ENCODE measurements around the gene GMPPA.

The GMPPA gene

GRCh38 chr2:219506802-219507526, 8.3 kb downstream of the GMPPA start:
- Histone ChIP-seq H3K27ac (peak overlapping the region; percentile 90), H3K36me3 (peaks cover 14% of the 10 kb centered on the region), H3K4me3 (ENCODE audit: low read depth, low read length) (no peak overlapping the region), H3K9me3 (ENCODE audit: severe bottlenecking) (no peaks in the 10 kb centered on the region), H3K27me3 (ENCODE audit: insufficient read depth, low read depth, severe bottlenecking) (no peaks in the 10 kb centered on the region)
- peak; percentile 85 for DNase-seq
- TF ChIP-seq CTCF (IDR thresholded peaks at IDR 0.05; ENCODE audit: low read depth, low read length) = no peak

GRCh38 chr2:219507581-219508443, 9.1 kb downstream of the GMPPA start:
- no peak for DNase-seq
- H3K4me3 ChIP-seq (ENCODE audit: low read depth, low read length) = no peak overlapping the region
- H3K9me3 ChIP-seq (ENCODE audit: severe bottlenecking) = no peaks in the 10 kb centered on the region
- peaks cover 14% of the 10 kb centered on the region for H3K36me3 ChIP-seq
- H3K27ac ChIP-seq = peak overlapping the region; percentile 90
- TF ChIP-seq CTCF (IDR thresholded peaks at IDR 0.05; ENCODE audit: low read depth, low read length) = no peak
- H3K27me3 ChIP-seq (ENCODE audit: insufficient read depth, low read depth, severe bottlenecking) = no peaks in the 10 kb centered on the region

DNA sequence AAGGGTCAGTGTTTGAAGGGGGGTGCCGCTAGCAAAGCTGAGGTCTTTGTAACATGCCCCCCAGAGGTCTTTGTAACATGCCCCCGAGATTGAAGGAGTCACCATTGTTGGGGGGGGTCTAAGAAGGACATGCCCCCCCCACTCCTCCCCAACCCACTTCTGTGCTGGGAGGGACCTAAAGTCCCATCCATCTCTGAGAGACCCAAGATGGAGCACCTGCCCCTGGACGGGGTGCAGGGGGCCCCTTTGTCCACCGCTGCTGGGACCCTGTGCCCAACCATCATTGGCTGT, 9.7 kb downstream of the GMPPA start:
- Histone ChIP-seq H3K27me3 (ENCODE audit: insufficient read depth, low read depth, severe bottlenecking) (no peaks in the 10 kb centered on the region), H3K27ac (peak overlapping the region; percentile 90), H3K36me3 (peaks cover 14% of the 10 kb centered on the region), H3K9me3 (ENCODE audit: severe bottlenecking) (no peaks in the 10 kb centered on the region), H3K4me3 (ENCODE audit: low read depth, low read length) (no peak overlapping the region)
- TF ChIP-seq CTCF (IDR thresholded peaks at IDR 0.05; ENCODE audit: low read depth, low read length) = no peak
- DNase-seq = no peak

DNA sequence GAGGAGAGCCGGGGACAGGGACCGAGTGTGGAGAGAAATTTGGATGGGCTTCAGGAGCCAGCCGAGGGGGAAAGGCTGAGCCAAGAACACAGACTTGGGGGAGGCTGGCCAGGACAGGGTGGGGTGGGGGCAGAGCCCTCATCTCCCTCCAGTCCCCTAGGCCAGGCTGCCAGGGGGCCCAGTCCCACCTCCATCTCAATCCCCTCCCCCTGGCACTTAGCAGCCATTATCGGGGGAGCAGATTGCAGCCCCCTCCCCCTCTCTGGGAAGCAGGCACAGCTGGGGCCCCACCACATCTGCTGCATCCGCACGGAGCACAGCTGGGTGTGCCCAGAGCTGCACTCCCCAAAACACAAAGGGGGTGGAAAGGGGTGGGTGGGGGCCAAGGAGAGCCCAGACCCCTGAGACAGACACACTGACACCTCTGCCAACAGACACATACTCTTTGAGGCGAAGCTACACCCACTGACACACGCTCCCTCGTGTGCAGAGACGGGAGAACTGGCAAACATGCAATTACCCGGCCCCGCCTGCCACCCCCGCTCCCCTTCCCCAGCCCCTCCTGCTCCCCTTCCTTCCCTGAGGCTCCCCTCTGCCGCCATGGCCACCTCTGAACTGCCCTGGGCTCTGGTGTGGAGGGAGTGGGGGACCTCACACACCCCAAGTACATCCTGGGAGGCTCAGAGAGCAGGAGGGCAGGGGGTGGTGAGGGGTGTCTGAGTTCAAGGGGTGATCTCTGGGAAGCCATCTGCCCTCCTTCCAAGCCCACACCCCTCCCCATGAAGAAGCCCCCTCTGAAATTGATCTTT, 10.5 kb downstream of the GMPPA start:
- H3K27me3 ChIP-seq (ENCODE audit: insufficient read depth, low read depth, severe bottlenecking) = no peaks in the 10 kb centered on the region
- H3K4me3 ChIP-seq (ENCODE audit: low read depth, low read length) = peak overlapping the region; percentile 6
- H3K27ac ChIP-seq = peak overlapping the region; percentile 98
- H3K36me3 ChIP-seq = peaks cover 14% of the 10 kb centered on the region
- no peaks in the 10 kb centered on the region for H3K9me3 ChIP-seq (ENCODE audit: severe bottlenecking)
- DNase-seq = no peak
- TF ChIP-seq CTCF (IDR thresholded peaks at IDR 0.05; ENCODE audit: low read depth, low read length) = no peak

- H3K4me3 ChIP-seq (ENCODE audit: low read depth, low read length) = peak overlapping the region; percentile 39
- peak overlapping the region; percentile 98 for H3K27ac ChIP-seq
- TF ChIP-seq CTCF (IDR thresholded peaks at IDR 0.05; ENCODE audit: low read depth, low read length) = peak; percentile 97
- H3K9me3 ChIP-seq (ENCODE audit: severe bottlenecking) = no peaks in the 10 kb centered on the region
- peaks cover 10% of the 10 kb centered on the region for H3K36me3 ChIP-seq
- no peaks in the 10 kb centered on the region for H3K27me3 ChIP-seq (ENCODE audit: insufficient read depth, low read depth, severe bottlenecking)
- peak; percentile 97 for DNase-seq
Observed at GRCh38 chr2:219509780-219510511, 11.3 kb downstream of the GMPPA start.

Measured in WERI-Rb-1 (cell line).